G401.6 (cell line): ENCODE data around the gene FSCN2.
"Not testable (repeated sequence)": the region's sequence is repeated elsewhere in the genome, so short reads cannot be mapped to it uniquely, and the experiment has no call there.

Source experiments
- FAIRE-seq: peaks from 2 replicates; lab custom pipeline; 2012; peaks lifted over from hg19 to GRCh38; lab: Jason Lieb, UNC

Gene FSCN2

DNA sequence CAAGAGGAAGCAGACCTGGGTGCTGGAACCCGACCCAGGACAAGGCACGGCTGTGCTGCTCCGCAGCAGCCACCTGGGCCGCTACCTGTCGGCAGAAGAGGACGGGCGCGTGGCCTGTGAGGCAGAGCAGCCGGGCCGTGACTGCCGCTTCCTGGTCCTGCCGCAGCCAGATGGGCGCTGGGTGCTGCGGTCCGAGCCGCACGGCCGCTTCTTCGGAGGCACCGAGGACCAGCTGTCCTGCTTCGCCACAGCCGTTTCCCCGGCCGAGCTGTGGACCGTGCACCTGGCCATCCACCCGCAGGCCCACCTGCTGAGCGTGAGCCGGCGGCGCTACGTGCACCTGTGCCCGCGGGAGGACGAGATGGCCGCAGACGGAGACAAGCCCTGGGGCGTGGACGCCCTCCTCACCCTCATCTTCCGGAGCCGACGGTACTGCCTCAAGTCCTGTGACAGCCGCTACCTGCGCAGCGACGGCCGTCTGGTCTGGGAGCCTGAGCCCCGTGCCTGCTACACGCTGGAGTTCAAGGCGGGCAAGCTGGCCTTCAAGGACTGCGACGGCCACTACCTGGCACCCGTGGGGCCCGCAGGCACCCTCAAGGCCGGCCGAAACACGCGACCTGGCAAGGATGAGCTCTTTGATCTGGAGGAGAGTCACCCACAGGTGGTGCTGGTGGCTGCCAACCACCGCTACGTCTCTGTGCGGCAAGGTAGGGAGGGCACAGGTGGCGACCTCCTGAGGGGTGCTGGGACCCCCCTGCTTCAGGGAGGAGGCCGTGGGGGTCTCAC, 667 bp downstream of the FSCN2 start:
- no peak for FAIRE-seq

DNA sequence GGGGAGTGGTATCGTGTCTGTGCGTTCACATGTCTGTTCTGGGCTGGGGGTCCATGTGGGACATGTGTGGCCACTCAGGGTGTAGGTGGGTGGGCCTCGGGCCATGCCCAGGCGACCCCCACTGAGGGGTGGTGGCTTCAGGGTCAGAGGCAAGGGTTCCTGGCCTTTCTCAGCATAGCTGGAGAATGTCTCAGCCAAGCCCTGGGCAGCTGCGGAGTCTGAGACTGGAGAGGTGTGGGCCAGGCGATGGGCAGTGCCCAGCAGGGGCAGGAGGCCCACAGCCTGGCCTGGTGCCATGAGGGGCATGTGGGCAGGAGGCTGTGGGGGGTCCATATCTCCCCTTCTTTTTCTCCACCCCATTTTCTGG, 1.2 kb downstream of the FSCN2 start:
- FAIRE-seq: no peak

DNA sequence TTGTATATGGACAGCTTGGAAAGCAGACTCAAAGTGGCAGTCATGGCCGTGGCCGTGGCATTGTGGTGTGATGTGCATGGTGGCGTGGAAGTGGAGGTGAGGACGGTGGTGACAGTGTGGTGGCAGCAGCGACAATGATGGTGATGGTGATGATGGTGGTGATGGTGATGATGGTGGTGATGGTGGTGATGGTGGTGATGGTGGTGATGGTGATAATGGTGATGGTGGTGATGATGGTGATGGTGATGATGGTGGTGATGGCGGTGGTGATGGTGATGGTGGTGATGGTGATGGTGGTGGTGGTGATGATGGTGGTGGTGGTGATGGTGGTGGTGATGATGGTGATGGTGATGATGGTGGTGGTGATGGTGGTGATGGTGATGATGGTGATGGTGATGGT, 2.8 kb downstream of the FSCN2 start:
- FAIRE-seq: not testable (repeated sequence)

DNA sequence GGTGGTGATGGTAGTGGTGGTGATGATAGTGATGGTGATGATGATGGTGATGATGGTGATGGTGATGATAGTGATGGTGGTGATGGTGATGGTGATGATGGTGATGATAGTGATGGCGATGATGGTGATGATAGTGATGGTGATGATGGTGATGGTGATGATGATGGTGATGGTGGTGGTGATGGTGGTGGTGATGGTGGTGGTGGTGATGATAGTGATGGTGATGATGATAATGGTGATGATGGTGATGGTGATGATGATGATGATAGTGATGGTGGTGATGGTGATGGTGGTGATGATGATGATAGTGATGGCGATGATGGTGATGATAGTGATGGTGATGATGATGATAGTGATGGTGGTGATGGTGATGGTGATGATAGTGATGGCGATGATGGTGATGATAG, 3.8 kb downstream of the FSCN2 start:
- FAIRE-seq: not testable (repeated sequence)

DNA sequence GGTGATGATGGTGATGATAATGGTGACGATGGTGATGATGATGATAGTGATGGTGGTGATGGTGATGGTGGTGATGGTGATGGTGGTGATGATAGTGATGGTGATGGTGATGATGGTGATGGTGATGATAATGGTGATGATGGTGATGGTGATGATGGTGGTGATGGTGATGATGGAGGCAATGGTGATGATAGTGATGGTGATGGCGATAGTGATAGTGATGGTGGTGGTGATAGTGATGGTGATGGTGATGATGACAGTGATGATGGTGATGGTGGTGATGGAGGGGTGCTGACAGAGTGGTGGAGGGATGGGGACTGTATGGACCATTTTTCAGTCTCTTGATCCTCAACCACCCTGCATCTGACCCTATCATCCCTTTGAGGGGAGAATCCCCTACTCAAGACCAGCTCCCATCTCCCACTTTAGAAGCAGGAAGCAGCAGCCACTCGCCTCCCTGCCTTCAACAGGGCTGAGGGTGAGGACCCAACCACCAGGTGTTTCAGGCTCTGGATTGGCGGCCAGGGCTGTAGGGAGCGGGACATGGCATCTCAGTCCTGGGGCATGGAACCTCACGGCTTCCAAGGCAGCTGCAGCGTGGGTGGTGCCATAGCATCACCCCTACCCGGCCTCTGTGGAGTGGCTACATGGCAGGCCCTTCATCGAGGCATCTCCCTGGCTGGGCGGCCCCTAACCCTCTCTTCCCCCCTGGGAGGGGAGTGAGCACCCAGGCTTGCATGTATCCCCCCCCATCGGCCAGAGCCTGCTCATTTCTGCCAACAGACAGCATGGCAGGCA, 4.5 kb downstream of the FSCN2 start:
- no peak for FAIRE-seq

DNA sequence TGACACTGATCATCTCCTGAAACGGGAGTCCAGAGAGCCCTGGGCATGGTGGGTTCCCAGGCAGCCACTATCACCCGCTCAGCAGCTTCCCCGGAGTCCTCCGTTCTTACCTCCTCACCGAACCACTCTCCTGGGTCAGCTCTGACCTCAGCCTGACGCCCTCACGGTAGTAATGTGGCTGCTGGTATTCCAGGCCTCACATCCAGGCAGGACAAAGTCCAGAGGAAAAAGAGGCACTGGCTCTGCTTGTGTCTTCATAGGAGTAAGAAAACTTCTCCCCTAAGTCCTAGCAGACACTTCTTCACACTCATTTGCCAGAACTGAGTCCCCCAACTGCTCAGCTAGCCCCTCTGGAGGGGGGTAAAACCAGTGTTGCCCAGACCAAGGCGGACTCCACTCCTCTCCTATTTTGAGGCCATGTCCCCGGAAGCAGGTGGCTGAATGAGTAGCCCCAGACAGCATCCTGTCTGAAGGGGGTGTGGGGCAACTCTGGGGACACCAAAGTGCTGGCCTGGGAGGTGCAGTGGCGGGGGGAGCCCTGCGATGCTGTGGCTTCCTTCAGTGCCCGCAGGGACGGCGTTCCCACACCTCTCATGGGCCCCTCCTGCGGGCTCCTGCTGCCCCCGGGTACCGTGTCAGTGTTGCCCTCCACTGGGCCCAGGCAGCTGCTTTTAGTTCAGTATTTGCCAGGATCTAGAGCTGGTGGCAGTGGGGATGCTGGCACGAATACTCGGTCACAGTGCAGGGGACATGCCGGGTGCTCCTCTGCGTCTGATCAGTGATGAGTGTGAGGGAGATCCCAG, 5.4 kb downstream of the FSCN2 start:
- FAIRE-seq: no peak

DNA sequence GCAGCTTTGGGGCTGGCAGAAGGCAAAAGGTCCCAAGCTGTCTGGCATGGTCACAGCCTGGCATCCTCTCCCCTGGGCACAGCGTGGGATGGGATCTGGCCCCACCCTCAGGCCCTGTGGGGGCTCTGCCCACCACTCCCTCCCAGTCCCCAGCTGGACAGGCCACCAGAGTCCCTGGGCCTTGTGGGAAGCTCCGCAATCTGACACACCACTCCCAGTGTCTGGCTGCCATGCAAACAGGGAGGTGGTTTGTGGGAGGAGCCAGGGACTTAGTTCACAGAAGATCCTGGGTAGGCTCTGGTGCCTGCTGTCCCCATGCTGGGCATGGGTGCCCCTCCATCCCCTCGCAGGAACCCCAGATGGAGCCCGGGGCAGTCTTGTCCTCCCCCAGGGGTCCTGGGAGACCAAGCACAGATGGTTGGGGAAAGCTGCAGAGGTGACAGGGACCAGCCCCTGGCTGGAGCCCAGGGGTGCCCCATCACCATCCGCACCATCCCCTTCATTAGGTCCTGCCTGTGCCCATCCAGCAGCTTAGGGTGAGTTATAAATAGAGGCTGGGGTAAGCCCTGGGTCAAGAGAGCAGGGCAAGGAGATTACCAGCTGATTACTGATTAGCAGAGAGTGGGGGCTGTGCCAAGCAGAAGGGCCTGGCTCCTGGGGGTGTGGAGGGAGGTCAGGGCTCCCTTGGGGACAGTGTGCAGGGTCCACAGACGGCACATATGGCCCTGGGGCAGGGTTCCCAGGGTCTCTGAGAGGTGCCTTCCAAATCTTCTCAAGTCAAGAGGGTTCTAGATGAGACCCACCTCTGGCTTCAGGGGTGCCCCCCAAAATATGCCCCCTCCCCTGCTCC, 6.2 kb downstream of the FSCN2 start:
- FAIRE-seq: no peak

DNA sequence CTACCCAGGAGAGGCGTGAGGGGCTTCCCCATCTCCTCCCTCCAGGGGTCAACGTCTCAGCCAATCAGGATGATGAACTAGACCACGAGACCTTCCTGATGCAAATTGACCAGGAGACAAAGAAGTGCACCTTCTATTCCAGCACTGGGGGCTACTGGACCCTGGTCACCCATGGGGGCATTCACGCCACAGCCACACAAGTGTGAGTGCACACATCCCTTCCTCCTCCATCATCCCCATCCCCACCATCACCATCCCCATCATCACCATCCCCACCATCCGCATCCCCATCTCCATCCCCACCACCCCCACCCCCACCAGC, 6.8 kb downstream of the FSCN2 start:
- no peak for FAIRE-seq

DNA sequence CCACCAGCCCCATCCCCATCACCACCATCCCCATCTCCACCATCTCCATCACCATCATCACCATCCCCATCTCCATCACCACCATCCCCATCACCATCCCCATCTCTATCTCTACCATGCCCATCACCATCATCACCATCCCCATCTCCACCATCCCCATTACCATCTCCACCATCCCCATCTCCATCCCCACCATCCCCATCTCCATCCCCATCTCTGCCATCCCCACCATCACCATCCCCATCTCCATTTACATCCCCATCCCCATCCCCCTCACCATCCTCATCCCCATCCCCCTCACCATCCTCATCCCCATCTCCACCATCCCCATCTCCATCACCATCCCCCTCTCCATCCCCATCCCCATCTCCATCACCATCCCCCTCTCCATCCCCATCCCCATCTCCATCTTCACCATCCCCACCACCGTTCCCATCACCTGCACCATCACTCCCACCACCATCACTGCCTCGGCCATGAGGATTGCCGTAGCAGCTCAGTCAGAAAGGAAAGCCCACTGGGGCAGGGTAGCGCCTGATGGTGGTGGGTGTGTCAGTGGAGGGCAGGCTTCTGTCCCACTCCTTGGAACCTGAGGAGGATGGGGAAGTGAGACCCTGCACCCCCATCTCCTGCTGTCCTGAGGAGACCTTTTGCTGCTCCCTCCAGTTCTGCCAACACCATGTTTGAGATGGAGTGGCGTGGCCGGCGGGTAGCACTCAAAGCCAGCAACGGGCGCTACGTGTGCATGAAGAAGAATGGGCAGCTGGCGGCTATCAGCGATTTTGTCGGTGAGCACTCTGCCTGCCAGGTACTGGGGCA, 7.5 kb downstream of the FSCN2 start:
- no peak for FAIRE-seq

DNA sequence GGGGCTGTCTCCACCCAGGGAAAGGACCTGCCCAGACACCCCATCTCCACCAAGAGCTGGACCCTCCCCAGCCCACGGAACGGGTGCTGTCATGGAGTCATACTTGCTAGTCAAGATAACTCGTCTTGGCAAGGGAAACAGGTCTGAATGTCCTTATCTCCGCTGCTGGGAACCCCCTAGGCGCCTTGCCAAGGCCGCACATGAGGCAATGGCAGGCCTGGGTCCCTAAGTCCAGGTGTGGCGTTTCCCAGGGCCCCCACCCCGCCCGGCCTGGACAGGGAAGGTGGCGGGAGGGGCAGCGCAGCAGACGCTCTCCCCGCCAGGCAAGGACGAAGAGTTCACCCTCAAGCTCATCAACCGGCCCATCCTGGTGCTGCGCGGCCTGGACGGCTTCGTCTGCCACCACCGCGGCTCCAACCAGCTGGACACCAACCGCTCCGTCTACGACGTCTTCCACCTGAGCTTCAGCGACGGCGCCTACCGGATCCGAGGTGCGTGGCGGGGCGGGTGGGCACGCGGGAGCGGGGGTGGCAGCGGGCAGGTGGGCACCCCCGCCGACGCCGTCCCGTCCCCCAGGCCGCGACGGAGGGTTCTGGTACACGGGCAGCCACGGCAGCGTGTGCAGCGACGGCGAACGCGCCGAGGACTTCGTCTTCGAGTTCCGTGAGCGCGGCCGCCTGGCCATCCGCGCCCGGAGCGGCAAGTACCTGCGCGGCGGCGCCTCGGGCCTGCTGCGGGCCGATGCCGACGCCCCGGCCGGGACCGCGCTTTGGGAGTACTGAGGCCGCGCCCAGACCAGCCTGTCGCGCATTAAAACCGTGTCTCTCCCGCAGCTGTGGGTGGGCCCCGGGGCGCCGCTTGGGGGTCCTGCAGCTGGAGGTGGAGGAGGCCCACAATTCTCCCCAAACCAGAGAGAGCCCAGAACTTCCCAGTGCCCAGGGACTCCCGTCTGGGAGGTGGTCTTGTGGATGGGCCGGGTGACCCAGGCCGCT, 8.4 kb downstream of the FSCN2 start:
- no peak for FAIRE-seq

DNA sequence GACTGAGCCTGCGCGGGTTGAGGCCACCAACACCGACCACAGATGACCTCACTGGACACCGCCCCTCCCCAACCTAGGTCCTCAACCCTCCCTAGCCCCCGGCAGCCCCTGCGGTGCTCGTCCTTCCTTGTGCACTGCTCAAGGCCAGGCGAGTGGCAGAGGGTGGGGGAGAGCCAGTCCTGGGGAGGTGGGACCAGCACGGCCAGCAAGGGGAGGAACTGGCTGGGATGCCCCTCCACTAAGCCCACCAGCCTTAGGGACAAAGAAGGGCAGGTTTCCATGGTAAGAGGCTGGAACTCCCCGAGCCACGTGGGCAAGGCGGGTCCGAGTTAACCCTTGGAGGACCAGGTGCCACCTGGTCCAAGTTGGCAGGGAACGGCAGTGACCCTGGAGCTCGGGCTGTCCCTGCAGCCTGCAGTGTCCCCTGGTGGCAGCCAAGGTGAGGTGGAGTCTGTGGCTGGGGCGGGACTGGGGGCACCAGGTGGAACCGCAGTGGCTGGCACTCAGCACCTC, 9.2 kb downstream of the FSCN2 start:
- no peak for FAIRE-seq

DNA sequence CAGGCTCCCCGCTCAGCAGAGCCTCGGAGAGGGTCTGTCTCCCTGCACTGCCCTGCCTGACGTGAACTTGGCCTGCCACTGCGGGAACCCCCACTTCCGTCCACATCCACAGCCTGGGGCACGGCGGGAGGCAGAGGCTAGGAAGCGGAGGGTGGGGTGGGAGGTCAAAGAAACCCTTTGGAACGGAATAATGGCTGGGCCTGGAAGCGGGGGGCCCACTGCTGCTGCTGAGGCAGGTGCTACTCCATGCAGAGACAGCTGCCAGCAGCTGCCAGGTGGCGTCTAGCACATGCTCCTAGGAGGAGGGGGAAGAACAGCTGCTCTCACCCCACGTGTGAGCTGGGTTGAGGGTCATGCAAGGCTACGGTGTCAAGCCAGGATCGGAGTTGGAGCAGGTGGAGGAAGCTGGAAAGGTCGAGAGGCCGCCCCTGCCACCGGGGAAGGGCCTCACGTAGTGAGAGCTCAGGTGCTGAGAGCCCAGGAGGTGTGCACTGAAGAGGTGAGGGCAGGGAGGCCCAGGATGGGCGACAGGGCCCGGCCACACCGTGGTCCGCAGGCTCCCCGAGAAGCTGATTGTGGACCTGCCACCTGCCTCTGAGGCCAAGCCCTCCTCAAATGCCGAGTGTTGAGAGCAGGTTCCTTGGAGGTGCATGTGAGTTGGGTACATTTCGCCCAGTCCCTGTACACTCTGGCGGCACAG, 9.8 kb downstream of the FSCN2 start:
- no peak for FAIRE-seq

DNA sequence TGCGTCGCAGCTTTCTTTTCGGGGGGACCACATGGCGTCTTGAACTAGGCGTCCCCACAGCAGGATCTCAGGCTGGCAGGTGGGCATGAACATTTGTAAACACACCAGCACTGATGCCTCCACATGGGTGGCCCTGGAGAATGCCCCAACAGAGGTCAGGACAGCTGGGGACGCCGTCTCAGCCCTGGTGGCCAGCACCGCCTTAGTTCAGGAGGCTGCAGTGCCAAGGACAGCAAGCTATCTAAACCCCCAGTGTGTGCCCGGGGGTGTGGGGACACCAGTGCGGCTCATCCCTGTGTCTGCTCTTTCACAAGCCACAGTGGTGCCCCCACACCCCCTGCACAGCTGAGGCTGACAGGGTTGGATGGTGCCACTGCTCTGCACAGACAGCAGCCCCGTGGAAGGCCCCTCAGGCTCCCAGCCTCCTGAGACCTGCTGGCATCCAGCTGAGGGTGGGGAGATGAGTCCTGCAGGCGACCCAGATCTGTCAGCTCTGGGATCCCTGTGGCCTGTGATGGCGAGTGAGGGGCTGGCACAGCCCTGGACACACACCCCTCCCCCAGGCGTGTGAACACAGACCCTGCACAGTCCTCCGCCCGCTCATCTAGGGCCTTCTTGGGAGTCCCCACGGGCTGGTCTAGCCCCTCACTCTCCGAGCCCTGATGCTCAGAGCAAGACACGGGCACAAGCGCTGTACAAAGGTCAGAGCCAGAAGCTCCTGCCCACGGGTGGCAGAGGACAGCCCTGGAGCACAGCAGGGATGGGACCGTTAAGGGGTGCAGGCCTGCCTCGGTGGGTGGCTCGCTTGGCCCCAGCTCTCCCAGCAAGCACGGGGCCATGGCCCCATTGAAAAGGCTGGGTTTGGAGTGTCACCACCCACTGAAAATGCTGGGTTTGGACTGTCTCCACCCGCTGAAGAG, 10.7 kb downstream of the FSCN2 start:
- FAIRE-seq: no peak

DNA sequence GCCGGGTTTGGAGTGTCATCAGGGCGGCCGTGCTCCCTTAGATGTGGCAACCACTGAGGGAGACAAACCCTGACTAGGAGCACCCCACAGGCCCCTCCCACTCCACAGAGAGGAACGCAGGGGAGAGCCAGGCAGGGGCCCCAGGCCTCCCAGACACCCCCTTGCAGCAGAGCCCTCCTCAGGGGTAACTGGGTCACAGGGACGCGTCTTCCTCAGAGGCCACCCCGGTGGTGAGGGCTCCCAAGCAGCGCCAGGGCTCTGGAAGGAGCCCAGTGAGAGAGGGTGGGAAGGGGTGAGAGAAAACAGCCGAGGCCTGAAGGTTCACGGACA, 11.4 kb downstream of the FSCN2 start:
- no peak for FAIRE-seq

DNA sequence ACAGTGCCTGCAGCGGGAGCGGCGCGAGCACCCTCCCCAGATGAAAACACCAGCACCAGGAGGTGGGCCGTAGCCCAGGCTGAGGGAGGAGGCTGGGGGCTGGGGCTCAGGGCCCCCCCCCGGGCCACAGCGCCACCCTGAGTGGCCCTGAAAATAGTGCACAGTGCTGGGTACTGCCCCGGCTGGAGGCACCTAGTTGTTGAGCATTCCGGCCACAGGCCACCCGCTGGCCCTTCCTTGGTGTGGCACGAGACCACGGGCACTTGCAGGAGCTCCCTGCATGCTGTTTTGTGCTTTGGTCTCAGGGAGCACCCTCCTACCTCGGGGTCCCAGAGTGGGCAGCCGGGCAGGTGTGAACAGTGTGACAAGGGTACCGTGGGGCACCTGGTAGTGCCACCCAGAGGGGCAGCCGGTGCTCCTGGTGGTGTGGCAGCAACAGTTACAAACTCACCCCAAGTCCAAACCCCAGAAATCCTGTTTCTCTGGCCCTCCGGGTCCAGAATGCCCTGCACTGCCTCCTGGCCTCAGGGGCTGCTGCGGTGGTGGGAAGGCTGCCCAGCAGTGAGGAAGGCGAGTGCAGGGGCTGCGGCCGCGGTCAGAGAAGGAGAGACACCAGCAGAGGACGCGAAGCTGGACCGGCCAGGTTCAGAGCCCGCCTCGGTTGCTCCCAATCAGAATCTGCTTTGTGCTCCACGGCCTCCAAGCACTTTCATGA, 11.9 kb downstream of the FSCN2 start:
- no peak for FAIRE-seq

DNA sequence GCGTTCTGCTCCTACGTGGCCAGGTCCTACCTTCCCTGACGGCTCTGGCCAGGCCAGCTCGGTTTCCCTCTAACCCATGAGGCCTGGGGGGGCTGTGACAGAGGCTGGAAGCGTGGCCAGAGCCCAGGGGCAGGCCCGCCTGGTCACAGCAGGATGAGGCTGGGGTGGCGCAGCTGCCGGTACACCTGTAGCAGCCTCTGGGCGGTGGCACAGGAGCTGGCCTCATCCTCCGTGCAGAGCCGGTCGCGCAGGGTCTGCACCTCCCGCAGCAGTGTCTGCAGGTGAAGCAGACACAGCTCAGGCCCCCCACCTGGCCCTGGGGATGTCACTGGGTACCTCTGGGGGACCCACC, 12.5 kb downstream of the FSCN2 start:
- no peak for FAIRE-seq

DNA sequence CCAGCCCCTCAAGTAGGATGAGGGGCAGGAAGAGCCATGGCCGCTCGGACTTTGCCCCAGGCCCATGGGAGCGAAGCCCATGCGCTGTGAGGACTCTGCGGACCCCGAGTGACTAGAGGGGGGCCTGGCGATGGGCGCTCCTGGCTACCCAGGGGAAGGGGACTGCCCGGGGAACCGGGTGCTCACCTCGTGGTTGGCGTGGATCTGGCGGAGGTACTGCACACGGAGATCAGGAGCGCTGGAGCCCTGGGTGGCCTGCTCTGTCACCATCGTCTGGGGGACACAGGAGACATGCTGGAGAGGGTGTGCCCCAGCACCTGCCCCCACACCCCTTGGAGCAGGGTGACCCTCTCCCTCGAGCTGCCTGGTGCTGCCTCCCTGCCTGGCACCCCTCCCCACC, 12.9 kb downstream of the FSCN2 start:
- no peak for FAIRE-seq
